GM18502 (cell line): ENCODE measurements around the gene PCDHGB7.
"Not testable (repeated sequence)": the region's sequence is repeated elsewhere in the genome, so short reads cannot be mapped to it uniquely, and the experiment has no call there.

Experiments
- ATAC-seq: cut with Tn5 transposase; IDR thresholded peaks from one replicate; pipeline ENCODE4 v1.9.1; 2021; ENCODE audit warnings: mild to moderate bottlenecking; ENCODE audit not compliant: unreplicated experiment, poor library complexity

The PCDHGB7 gene

GRCh38 chr5:141422742-141423291, 5.3 kb downstream of the PCDHGB7 start:
- ATAC-seq = no peak

GRCh38 chr5:141427783-141428426, 10.4 kb downstream of the PCDHGB7 start:
- ATAC-seq = no peak

- peak; percentile 91 for ATAC-seq
These were observed 13.0 kb downstream of the PCDHGB7 start, which contains the start of gene PCDHGA12 for GRCh38 chr5:141430332-141431113. TSS of gene PCDHGA12 (plus strand) at chr5:141430507. CDS start at chr5:141430760, 253 bp downstream.

GRCh38 chr5:141431286-141431685, 13.8 kb downstream of the PCDHGB7 start:
- ATAC-seq = peak; percentile 75

GRCh38 chr5:141432308-141432707, 14.8 kb downstream of the PCDHGB7 start:
- not testable (repeated sequence) for ATAC-seq

- ATAC-seq = not testable (repeated sequence)
These were observed 15.2 kb downstream of the PCDHGB7 start for GRCh38 chr5:141432726-141433125.

- ATAC-seq = no peak
These were observed 16.5 kb downstream of the PCDHGB7 start for GRCh38 chr5:141434006-141434405.

- no peak for ATAC-seq
These were observed 19.7 kb downstream of the PCDHGB7 start for GRCh38 chr5:141437221-141437620.

GRCh38 chr5:141439411-141440141, 22.1 kb downstream of the PCDHGB7 start:
- no peak for ATAC-seq

- ATAC-seq = no peak
These were observed 22.9 kb downstream of the PCDHGB7 start for GRCh38 chr5:141440341-141440740.

- ATAC-seq = no peak
These were observed 24.2 kb downstream of the PCDHGB7 start for GRCh38 chr5:141441571-141442170.

- ATAC-seq = no peak
These were observed 47.9 kb downstream of the PCDHGB7 start for GRCh38 chr5:141465351-141465750.
